ENCODE measurements around the gene KRTAP1-4.
"Not testable (repeated sequence)": the region's sequence is repeated elsewhere in the genome, so short reads cannot be mapped to it uniquely, and the experiment has no call there.

KRTAP1-4 gene

GRCh38 chr17:41003926-41004325, 26.1 kb downstream of the KRTAP1-4 start:
- TF ChIP-seq EGR1 (IDR thresholded peaks at IDR 0.05): no peak
- no peak for TF ChIP-seq NFIC (IDR thresholded peaks at IDR 0.05)
- no peak for TF ChIP-seq CEBPB (IDR thresholded peaks at IDR 0.05)
- no peak for TF ChIP-seq CREB1 (IDR thresholded peaks at IDR 0.05; ENCODE audit: low read depth)
- TF ChIP-seq TCF12 (IDR thresholded peaks at IDR 0.05; ENCODE audit: low read depth): no peak
- TF ChIP-seq, protein P1, sequence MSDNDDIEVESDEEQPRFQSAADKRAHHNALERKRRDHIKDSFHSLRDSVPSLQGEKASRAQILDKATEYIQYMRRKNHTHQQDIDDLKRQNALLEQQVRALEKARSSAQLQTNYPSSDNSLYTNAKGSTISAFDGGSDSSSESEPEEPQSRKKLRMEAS (IDR thresholded peaks at IDR 0.05): no peak
- TF ChIP-seq FOXM1 (IDR thresholded peaks at IDR 0.05; ENCODE audit: borderline replicate concordance, low read depth): no peak
- TF ChIP-seq RAD21 (IDR thresholded peaks at IDR 0.05; ENCODE audit: low read depth): no peak
- TF ChIP-seq TEAD4 (IDR thresholded peaks at IDR 0.05): no peak
- no peak for TF ChIP-seq REST (IDR thresholded peaks at IDR 0.05; ENCODE audit: low read depth)
- no peak for TF ChIP-seq USF1 (IDR thresholded peaks at IDR 0.05)
- TF ChIP-seq YY1 (IDR thresholded peaks at IDR 0.05; ENCODE audit: low read depth): no peak
- TF ChIP-seq EP300 (IDR thresholded peaks at IDR 0.05; ENCODE audit: borderline replicate concordance): no peak
- no peak for TF ChIP-seq TAF1 (IDR thresholded peaks at IDR 0.05; ENCODE audit: low read depth)
- TF ChIP-seq ZBTB7A (IDR thresholded peaks at IDR 0.05; ENCODE audit: low read depth): no peak

GRCh38 chr17:41002814-41003213, 27.2 kb downstream of the KRTAP1-4 start:
- TF ChIP-seq EP300 (IDR thresholded peaks at IDR 0.05; ENCODE audit: borderline replicate concordance) (no peak), CREB1 (IDR thresholded peaks at IDR 0.05; ENCODE audit: low read depth) (no peak)

GRCh38 chr17:41001795-41002194, 28.2 kb downstream of the KRTAP1-4 start:
- TF ChIP-seq CREB1 (IDR thresholded peaks at IDR 0.05; ENCODE audit: low read depth) (no peak), EP300 (IDR thresholded peaks at IDR 0.05; ENCODE audit: borderline replicate concordance) (no peak), RAD21 (IDR thresholded peaks at IDR 0.05; ENCODE audit: low read depth) (no peak), USF1 (IDR thresholded peaks at IDR 0.05) (no peak), REST (IDR thresholded peaks at IDR 0.05; ENCODE audit: low read depth) (no peak), FOXM1 (IDR thresholded peaks at IDR 0.05; ENCODE audit: borderline replicate concordance, low read depth) (no peak), NFIC (IDR thresholded peaks at IDR 0.05) (no peak), TEAD4 (IDR thresholded peaks at IDR 0.05) (no peak), YY1 (IDR thresholded peaks at IDR 0.05; ENCODE audit: low read depth) (no peak), EGR1 (IDR thresholded peaks at IDR 0.05) (no peak), TCF12 (IDR thresholded peaks at IDR 0.05; ENCODE audit: low read depth) (no peak)
- TF ChIP-seq, protein P1 (IDR thresholded peaks at IDR 0.05): no peak

- not testable (repeated sequence) for TF ChIP-seq TCF12 (IDR thresholded peaks at IDR 0.05; ENCODE audit: low read depth); CEBPB (IDR thresholded peaks at IDR 0.05); FOXM1 (IDR thresholded peaks at IDR 0.05; ENCODE audit: borderline replicate concordance, low read depth)
Measured at GRCh38 chr17:40999563-40999962, 30.4 kb downstream of the KRTAP1-4 start, which contains the start of gene KRTAP3-2. KRTAP3-2 (minus strand) TSS chr17:40999906; CDS start chr17:40999853, 53 bp downstream.

DNA sequence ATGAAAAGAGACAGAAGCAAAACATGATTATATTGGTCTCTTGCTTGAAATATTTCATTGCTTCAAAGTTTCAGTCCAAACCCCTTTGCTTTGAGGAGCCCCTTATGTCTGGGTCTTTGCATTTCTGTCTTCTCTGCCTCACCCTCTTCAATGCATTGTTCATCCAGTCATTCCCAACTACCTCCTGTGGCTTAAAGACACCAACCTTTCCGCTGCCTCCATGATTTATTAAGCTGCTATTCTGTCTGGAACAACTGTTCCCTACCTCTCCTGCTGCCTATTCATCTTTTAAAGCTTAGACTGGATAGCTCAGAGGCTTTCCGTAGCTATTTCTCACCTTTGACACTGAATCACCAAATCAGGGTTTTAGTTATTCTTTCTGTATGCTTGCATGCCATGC, 32.6 kb downstream of the KRTAP1-4 start:
- no peak for TF ChIP-seq REST (IDR thresholded peaks at IDR 0.05; ENCODE audit: low read depth)
- no peak for TF ChIP-seq YY1 (IDR thresholded peaks at IDR 0.05; ENCODE audit: low read depth)
- no peak for TF ChIP-seq TEAD4 (IDR thresholded peaks at IDR 0.05)
- TF ChIP-seq FOXM1 (IDR thresholded peaks at IDR 0.05; ENCODE audit: borderline replicate concordance, low read depth): no peak
- TF ChIP-seq TAF1 (IDR thresholded peaks at IDR 0.05; ENCODE audit: low read depth): no peak
- no peak for TF ChIP-seq CREB1 (IDR thresholded peaks at IDR 0.05; ENCODE audit: low read depth)
- TF ChIP-seq TCF12 (IDR thresholded peaks at IDR 0.05; ENCODE audit: low read depth): no peak
- TF ChIP-seq USF1 (IDR thresholded peaks at IDR 0.05): no peak
- TF ChIP-seq, protein P1 (IDR thresholded peaks at IDR 0.05): no peak
- TF ChIP-seq CEBPB (IDR thresholded peaks at IDR 0.05): no peak
- TF ChIP-seq NFIC (IDR thresholded peaks at IDR 0.05): no peak
- TF ChIP-seq EP300 (IDR thresholded peaks at IDR 0.05; ENCODE audit: borderline replicate concordance): no peak
- TF ChIP-seq ZBTB7A (IDR thresholded peaks at IDR 0.05; ENCODE audit: low read depth): no peak
- TF ChIP-seq RAD21 (IDR thresholded peaks at IDR 0.05; ENCODE audit: low read depth): no peak
- TF ChIP-seq EGR1 (IDR thresholded peaks at IDR 0.05): no peak
